Glutamatergic neuron (in vitro differentiated cells): ENCODE data around the gene PHLPP1. TPM values are rescaled to one million over a fixed set of nuclear protein-coding genes. Genes with fewer than 3 reads are reported as not detected.

Source experiments
- DNase-seq: peaks from one replicate; pipeline ENCODE4 v3.0.0; 2022
- H3K27ac Mint-ChIP-seq: one replicate; pipeline ENCODE4 v1.8.0; 2020; ENCODE audit warnings: mild to moderate bottlenecking, mixed read lengths, inconsistent platforms; ENCODE audit not compliant: unreplicated experiment
- H3K27me3 Mint-ChIP-seq: one replicate; pipeline ENCODE4 v1.8.0; 2020; ENCODE audit warnings: mild to moderate bottlenecking, moderate library complexity, mixed read lengths, inconsistent platforms; ENCODE audit not compliant: unreplicated experiment
- H3K36me3 Mint-ChIP-seq: one replicate; pipeline ENCODE4 v1.8.0; 2020; ENCODE audit warnings: mild to moderate bottlenecking, mixed read lengths, inconsistent platforms; ENCODE audit not compliant: unreplicated experiment
- H3K4me1 Mint-ChIP-seq: one replicate; pipeline ENCODE4 v1.8.0; 2020; ENCODE audit warnings: mild to moderate bottlenecking, low read depth, mixed read lengths, inconsistent platforms; ENCODE audit not compliant: unreplicated experiment
- H3K4me3 Mint-ChIP-seq: one replicate; pipeline ENCODE4 v1.8.0; 2020; ENCODE audit warnings: mild to moderate bottlenecking, mixed read lengths, inconsistent platforms; ENCODE audit not compliant: unreplicated experiment
- H3K9me3 Mint-ChIP-seq: one replicate; pipeline ENCODE4 v1.8.0; 2020; ENCODE audit warnings: mild to moderate bottlenecking, moderate library complexity, mixed read lengths, inconsistent platforms; ENCODE audit not compliant: unreplicated experiment
- total RNA-seq: library from RNA; stranded (reverse); fragmentation: NEBNext Ultra II Directional; extraction: Animal tissue kit (Norgen Biotek cat#: 25700); gene quantifications from one replicate; pipeline ENCODE4 v1.2.1, GENCODE V29; 2021; ENCODE audit not compliant: unreplicated experiment
- TF ChIP-seq, protein P1 (sequence below): fragments of 200-600 bp; sonication (generic); IDR thresholded peaks from one replicate; pipeline ENCODE4 v1.5.0; 2021; ENCODE audit not compliant: partially characterized antibody, unreplicated experiment

The PHLPP1 gene
- total RNA-seq, 1 donor from 2014 or later = 14.0 TPM

DNA sequence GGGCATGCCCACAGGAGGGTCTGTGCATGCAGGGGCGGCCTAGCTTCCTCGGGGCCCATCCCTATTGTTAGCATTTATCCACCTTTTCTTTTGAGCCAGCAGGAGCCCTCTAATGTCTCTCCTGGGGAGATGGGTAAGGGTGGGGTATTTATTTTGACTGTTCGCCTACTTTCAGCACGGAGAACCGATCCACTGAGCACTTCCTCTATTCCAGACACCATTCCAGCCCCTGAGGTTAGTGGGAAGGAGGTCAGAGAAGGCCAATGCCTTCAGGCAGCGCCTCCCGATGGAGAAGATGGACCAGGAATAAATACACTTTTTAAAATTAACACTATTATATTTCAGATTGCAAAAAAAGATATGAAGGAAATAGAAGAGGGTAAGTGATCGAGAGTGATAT, 276.0 kb downstream of the PHLPP1 start:
- no peak for DNase-seq
- Mint-ChIP-seq H3K27me3 (peaks cover 4% of the 10 kb centered on the region), H3K9me3 (peaks cover 10% of the 10 kb centered on the region), H3K36me3 (no peaks in the 10 kb centered on the region), H3K4me1 (peaks cover 14% of the 10 kb centered on the region), H3K4me3 (no peak overlapping the region), H3K27ac (no peak overlapping the region)
- TF ChIP-seq, protein P1, sequence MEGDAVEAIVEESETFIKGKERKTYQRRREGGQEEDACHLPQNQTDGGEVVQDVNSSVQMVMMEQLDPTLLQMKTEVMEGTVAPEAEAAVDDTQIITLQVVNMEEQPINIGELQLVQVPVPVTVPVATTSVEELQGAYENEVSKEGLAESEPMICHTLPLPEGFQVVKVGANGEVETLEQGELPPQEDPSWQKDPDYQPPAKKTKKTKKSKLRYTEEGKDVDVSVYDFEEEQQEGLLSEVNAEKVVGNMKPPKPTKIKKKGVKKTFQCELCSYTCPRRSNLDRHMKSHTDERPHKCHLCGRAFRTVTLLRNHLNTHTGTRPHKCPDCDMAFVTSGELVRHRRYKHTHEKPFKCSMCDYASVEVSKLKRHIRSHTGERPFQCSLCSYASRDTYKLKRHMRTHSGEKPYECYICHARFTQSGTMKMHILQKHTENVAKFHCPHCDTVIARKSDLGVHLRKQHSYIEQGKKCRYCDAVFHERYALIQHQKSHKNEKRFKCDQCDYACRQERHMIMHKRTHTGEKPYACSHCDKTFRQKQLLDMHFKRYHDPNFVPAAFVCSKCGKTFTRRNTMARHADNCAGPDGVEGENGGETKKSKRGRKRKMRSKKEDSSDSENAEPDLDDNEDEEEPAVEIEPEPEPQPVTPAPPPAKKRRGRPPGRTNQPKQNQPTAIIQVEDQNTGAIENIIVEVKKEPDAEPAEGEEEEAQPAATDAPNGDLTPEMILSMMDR = no peak

DNA sequence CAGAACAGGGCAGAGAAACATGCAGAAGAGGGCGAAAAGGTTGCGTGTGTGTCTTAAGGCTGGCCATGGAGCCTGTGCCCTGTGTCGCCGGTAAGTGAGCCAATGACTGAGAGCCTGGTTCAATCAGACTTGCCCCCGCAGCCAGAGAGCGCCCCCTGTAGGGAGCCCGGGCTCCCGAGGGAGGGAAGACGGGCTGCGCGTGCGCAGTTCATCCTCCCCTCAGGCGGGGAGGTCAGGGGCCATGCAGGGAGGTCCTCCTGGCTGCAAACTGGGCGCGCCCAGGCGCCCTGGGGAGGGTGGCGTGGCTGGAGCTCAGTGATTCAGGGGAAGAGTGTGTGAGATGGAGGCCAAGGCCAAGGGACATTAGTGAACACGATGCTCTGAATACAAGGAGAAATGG, 276.6 kb downstream of the PHLPP1 start:
- Mint-ChIP-seq H3K27me3 (peaks cover 4% of the 10 kb centered on the region), H3K4me3 (no peak overlapping the region), H3K27ac (no peak overlapping the region), H3K9me3 (peaks cover 10% of the 10 kb centered on the region), H3K4me1 (peaks cover 14% of the 10 kb centered on the region), H3K36me3 (no peaks in the 10 kb centered on the region)
- DNase-seq = no peak
- TF ChIP-seq, protein P1 = no peak

DNA sequence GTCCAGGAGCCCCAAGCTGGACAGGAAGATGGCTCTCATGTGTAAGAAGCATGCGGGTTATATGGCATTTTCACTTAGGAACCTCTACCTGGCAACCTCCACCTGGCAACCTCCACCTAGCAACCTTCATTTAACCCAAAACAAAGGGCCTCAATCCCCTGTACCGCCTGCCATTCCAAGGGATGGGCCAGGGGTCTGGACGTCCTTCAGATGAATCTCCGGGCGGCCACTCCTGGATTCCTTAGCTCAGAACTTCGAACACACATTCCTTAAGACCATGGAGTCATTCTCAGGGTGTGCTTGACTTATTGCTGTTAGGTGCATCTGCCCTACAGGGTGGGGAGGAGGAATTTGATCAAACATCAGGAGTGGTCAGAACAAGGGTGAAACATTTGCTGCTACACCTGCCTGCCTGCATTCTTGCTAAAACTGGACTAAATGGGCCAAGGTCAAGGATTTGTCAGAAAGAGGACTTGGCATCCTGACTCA, 277.6 kb downstream of the PHLPP1 start:
- Mint-ChIP-seq H3K4me3 (no peak overlapping the region), H3K27ac (no peak overlapping the region), H3K4me1 (peaks cover 15% of the 10 kb centered on the region), H3K27me3 (peaks cover 1% of the 10 kb centered on the region), H3K36me3 (no peaks in the 10 kb centered on the region), H3K9me3 (peaks cover 8% of the 10 kb centered on the region)
- TF ChIP-seq, protein P1 = no peak
- no peak for DNase-seq

DNA sequence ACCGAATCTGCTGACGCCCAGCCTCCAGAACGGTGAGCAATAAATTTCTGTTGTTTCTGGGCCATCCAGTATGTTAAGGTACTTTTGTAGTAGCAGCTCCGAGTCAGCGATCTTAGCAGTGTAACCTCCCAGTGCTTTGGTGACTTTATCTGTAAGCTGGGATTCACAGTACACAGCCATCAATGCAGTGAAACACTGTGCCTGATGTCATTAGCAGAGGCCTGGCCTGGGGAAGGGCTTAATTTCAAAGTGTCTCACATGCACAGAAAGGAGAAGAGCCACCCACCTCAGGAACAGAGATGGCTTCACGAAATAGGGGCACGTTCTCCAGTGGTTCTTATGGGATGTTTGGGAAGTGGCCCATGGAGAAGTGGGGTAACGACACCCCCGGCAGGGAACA, 281.2 kb downstream of the PHLPP1 start:
- H3K4me1 Mint-ChIP-seq = peaks cover 4% of the 10 kb centered on the region
- H3K4me3 Mint-ChIP-seq = no peak overlapping the region
- no peaks in the 10 kb centered on the region for H3K36me3 Mint-ChIP-seq
- TF ChIP-seq, protein P1 = no peak
- H3K9me3 Mint-ChIP-seq = peaks cover 3% of the 10 kb centered on the region
- H3K27me3 Mint-ChIP-seq = peaks cover 3% of the 10 kb centered on the region
- no peak for DNase-seq
- H3K27ac Mint-ChIP-seq = no peak overlapping the region

DNA sequence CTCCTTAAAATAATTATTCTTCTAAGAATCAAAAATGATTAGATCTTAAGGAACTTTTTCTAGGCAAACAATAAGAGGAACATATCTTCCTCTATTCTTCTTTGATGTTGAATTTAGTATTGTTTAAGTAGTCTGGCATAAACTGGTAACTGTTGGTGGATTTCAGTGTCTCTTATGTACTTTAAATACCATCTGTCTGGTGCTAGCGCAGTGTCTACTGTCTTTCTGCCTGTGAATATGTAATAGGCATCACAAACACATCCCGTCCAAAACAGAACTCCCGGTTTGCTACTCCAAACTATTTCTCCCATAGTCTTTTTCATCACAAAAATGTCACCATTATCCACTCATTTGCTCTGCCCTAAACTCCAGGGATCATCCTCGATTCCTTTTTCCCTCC, 281.7 kb downstream of the PHLPP1 start:
- Mint-ChIP-seq H3K36me3 (no peaks in the 10 kb centered on the region), H3K4me3 (no peak overlapping the region), H3K9me3 (peaks cover 3% of the 10 kb centered on the region), H3K27ac (no peak overlapping the region), H3K4me1 (peaks cover 4% of the 10 kb centered on the region), H3K27me3 (peaks cover 3% of the 10 kb centered on the region)
- TF ChIP-seq, protein P1 = no peak
- DNase-seq = no peak
